Fibroblast of lung (primary cell): ENCODE results near the gene ATXN1.

Source experiments
- EZH2 ChIP-seq: IDR thresholded peaks from 2 replicates; pipeline ENCODE4 v1.5.1; 2012; ENCODE audit warnings: low read length, control low read depth, mild to moderate bottlenecking; ENCODE audit errors: missing control alignments
- TF ChIP-seq, protein P1 (sequence below), 2 donors: IDR thresholded peaks in 1 of 2; conservative IDR thresholded peaks in 1 of 2; 1 replicate in 1 of 2; 2 replicates in 1 of 2; pipeline ENCODE4 v1.5.1; 2011 to 2012; ENCODE audit warnings: low read length in 2 of 2, control low read depth in 1 of 2, inconsistent platforms in 1 of 2, low read depth in 1 of 2, mild to moderate bottlenecking in 1 of 2

- TF ChIP-seq, protein P1, sequence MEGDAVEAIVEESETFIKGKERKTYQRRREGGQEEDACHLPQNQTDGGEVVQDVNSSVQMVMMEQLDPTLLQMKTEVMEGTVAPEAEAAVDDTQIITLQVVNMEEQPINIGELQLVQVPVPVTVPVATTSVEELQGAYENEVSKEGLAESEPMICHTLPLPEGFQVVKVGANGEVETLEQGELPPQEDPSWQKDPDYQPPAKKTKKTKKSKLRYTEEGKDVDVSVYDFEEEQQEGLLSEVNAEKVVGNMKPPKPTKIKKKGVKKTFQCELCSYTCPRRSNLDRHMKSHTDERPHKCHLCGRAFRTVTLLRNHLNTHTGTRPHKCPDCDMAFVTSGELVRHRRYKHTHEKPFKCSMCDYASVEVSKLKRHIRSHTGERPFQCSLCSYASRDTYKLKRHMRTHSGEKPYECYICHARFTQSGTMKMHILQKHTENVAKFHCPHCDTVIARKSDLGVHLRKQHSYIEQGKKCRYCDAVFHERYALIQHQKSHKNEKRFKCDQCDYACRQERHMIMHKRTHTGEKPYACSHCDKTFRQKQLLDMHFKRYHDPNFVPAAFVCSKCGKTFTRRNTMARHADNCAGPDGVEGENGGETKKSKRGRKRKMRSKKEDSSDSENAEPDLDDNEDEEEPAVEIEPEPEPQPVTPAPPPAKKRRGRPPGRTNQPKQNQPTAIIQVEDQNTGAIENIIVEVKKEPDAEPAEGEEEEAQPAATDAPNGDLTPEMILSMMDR (conservative IDR thresholded peaks at IDR 0.05 in 1 of 2, IDR thresholded peaks at IDR 0.05 in 1 of 2; ENCODE audit: low read depth in 1 of 2, low read length in 2 of 2): no peak
- TF ChIP-seq EZH2: no peak
These were observed 243.0 kb downstream of the ATXN1 start for GRCh38 chr6:16518265-16518664.
